ENCODE results near the gene PCDH9. TPM values are rescaled to one million over a fixed set of nuclear protein-coding genes. Genes with fewer than 3 reads are reported as not detected.

The PCDH9 gene
- total RNA-seq, 1 donor from 2014 or later, result 0.75 TPM

GRCh38 chr13:66348745-66349690 is 881.1 kb downstream of the PCDH9 start:
- DNase-seq (ENCODE audit: low read depth), result no peak
- Histone ChIP-seq H3K27me3 (ENCODE audit: control insufficient read depth, insufficient read depth, low read length) (no peaks in the 10 kb centered on the region), H3K4me3 (ENCODE audit: low read depth, low read length) (no peak overlapping the region), H3K36me3 (ENCODE audit: control insufficient read depth, insufficient read depth, low read length) (no peaks in the 10 kb centered on the region)
- no peak for TF ChIP-seq CTCF (IDR thresholded peaks at IDR 0.05; ENCODE audit: insufficient read depth, low read length, poor library complexity, severe bottlenecking)

- peak; percentile 19 for DNase-seq (ENCODE audit: low read depth)
- H3K27me3 ChIP-seq (ENCODE audit: control insufficient read depth, insufficient read depth, low read length), result no peaks in the 10 kb centered on the region
- TF ChIP-seq CTCF (IDR thresholded peaks at IDR 0.05; ENCODE audit: insufficient read depth, low read length, poor library complexity, severe bottlenecking), result no peak
- no peaks in the 10 kb centered on the region for H3K36me3 ChIP-seq (ENCODE audit: control insufficient read depth, insufficient read depth, low read length)
- H3K4me3 ChIP-seq (ENCODE audit: low read depth, low read length), result no peak overlapping the region
These were observed 882.5 kb downstream of the PCDH9 start for GRCh38 chr13:66347486-66348117.

GRCh38 chr13:66345971-66346370 is 884.2 kb downstream of the PCDH9 start:
- no peak for DNase-seq (ENCODE audit: low read depth)
- TF ChIP-seq CTCF (IDR thresholded peaks at IDR 0.05; ENCODE audit: insufficient read depth, low read length, poor library complexity, severe bottlenecking), result no peak

GRCh38 chr13:66345518-66345810 is 884.7 kb downstream of the PCDH9 start:
- Histone ChIP-seq H3K4me3 (ENCODE audit: low read depth, low read length) (no peak overlapping the region), H3K27me3 (ENCODE audit: control insufficient read depth, insufficient read depth, low read length) (no peaks in the 10 kb centered on the region), H3K36me3 (ENCODE audit: control insufficient read depth, insufficient read depth, low read length) (no peaks in the 10 kb centered on the region)
- no peak for TF ChIP-seq CTCF (IDR thresholded peaks at IDR 0.05; ENCODE audit: insufficient read depth, low read length, poor library complexity, severe bottlenecking)
- DNase-seq (ENCODE audit: low read depth), result no peak

More at GRCh38 chr13:66345971-66346370, 884.2 kb downstream of the PCDH9 start:
- no peaks in the 10 kb centered on the region for H3K36me3 ChIP-seq (ENCODE audit: control insufficient read depth, insufficient read depth, low read length)
- no peaks in the 10 kb centered on the region for H3K27me3 ChIP-seq (ENCODE audit: control insufficient read depth, insufficient read depth, low read length)
- H3K4me3 ChIP-seq (ENCODE audit: low read depth, low read length), result no peak overlapping the region

GRCh38 chr13:66344805-66345517 is 885.2 kb downstream of the PCDH9 start:
- DNase-seq (ENCODE audit: low read depth), result no peak
- Histone ChIP-seq H3K27me3 (ENCODE audit: control insufficient read depth, insufficient read depth, low read length) (no peaks in the 10 kb centered on the region), H3K4me3 (ENCODE audit: low read depth, low read length) (no peak overlapping the region), H3K36me3 (ENCODE audit: control insufficient read depth, insufficient read depth, low read length) (no peaks in the 10 kb centered on the region)
- TF ChIP-seq CTCF (IDR thresholded peaks at IDR 0.05; ENCODE audit: insufficient read depth, low read length, poor library complexity, severe bottlenecking), result no peak

Data from kidney epithelial cell (primary cell).